Cardiac muscle cell (in vitro differentiated cells and primary cell): ENCODE results near the gene SEC24C. TPM values are rescaled to one million over a fixed set of nuclear protein-coding genes. Genes with fewer than 3 reads are reported as not detected.
A peak's percentile ranks its signal among the peaks of the same experiment; 100 is the strongest.

ENCODE experiments used
- DNase-seq, 2 donors: peaks; one replicate each; pipeline versions ENCODE4 v3.0.0 to v3.0.0-alpha.2; 2010 to 2017; ENCODE audit warnings: low read depth in 1 of 2, low spot score in 1 of 2
- H3K27ac ChIP-seq: fragments of 200-600 bp; sonication (generic); 2 replicates; pipeline ENCODE4 v1.5.1; 2016
- H3K27me3 ChIP-seq: fragments of 200-600 bp; sonication (generic); 2 replicates; pipeline ENCODE4 v1.6.0; 2016; ENCODE audit warnings: control low read depth
- H3K36me3 ChIP-seq: fragments of 200-600 bp; sonication (generic); 2 replicates; pipeline ENCODE4 v1.5.1; 2016; ENCODE audit warnings: control low read depth
- H3K4me1 ChIP-seq: fragments of 200-600 bp; sonication (generic); 2 replicates; pipeline ENCODE4 v1.8.1; 2017; ENCODE audit warnings: low read depth, mild to moderate bottlenecking, mixed run types
- H3K4me3 ChIP-seq: fragments of 200-600 bp; sonication (generic); 2 replicates; pipeline ENCODE4 v1.5.1; 2016; ENCODE audit warnings: mild to moderate bottlenecking
- H3K9me3 ChIP-seq: fragments of 200-600 bp; sonication (generic); 2 replicates; pipeline ENCODE4 v1.5.1; 2017; ENCODE audit warnings: low read depth, mild to moderate bottlenecking, control low read depth
- polyA plus RNA-seq: library from polyadenylated mRNA; unstranded; fragments of >200 nt; fragmentation: Nextera tagmentation; extraction: Ambion mirVana; gene quantifications from 2 replicates; pipeline ENCODE4 v1.2.1, GENCODE V29; 2016
- total RNA-seq: library from RNA; depleted of rRNA; stranded (reverse); fragments of >200 nt; gene quantifications from 2 replicates; pipeline ENCODE4 v1.2.3, GENCODE V29; 2016
- TF ChIP-seq, protein P1 (sequence below): IDR thresholded peaks from 2 replicates; pipeline ENCODE4 v1.5.1; 2012; ENCODE audit warnings: low read depth, mild to moderate bottlenecking, low read length

The SEC24C gene
- total and polyA plus RNA-seq, 2 experiments from 2014 or later = 65.2 to 68.7 TPM

DNA sequence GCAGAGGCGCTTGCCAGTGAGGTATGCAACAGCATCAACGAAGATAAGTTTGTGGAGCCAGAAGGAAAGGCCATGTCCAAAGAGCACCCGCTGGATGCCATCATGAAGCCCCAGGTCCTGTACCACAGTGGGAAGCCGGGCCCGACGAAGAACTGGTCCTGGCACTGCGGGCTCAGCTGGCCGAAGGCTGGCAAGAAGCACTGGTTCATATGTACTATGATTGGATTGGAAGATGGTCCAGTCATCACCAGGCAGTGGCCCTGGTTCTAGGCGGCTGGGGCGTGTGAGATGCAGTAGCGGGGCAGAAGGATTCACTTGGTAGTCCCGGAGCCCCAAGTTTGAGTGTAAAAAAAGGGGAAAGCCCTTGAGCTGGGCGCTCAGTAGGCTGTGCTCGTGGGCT lies 63.3 kb downstream of the SEC24C start:
- DNase-seq = no peak
- peaks cover 33% of the 10 kb centered on the region for H3K36me3 ChIP-seq
- no peaks in the 10 kb centered on the region for H3K4me1 ChIP-seq

DNA sequence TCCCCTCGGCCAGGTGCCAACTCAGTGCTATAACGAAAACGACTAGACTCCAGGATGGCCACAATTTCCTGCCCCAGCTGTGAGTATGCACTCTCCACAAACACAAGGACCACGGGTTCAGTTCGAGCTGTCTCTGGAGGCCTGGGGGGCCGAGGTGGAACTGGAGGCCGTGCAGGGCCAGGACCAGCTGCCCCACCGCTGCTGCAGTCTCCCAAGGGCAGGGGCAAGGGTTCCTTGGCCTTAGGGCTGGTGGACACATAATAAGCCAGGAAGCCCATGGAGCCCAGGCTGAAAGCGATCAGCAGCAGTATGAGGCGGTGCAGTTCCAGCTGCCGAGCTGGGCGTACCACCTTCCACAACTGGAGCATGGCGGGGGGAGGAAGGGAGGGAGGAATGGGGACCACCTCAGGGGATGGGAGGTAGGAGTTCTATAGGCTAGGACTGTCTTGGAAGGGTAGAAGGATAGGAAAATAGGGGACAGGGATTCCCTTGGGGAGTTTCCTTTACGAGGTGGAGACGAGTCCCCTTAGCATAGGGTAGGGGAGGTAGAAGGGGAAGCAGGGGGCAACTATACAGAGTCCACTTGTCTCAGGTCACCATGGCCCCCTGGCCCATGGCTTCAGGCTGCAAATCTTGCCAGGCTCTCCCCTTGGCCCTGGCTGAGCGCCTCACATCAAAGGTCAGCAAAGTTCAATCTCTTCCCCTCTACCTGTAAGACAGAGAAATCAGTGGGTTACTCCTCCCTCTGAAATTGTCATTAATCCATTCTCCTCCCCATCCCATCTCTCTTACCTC lies 64.0 kb downstream of the SEC24C start:
- Histone ChIP-seq H3K27ac (no peak overlapping the region), H3K27me3 (no peaks in the 10 kb centered on the region), H3K36me3 (peaks cover 25% of the 10 kb centered on the region), H3K4me3 (no peak overlapping the region), H3K4me1 (no peaks in the 10 kb centered on the region), H3K9me3 (no peaks in the 10 kb centered on the region)
- DNase-seq = no peak
- TF ChIP-seq, protein P1, sequence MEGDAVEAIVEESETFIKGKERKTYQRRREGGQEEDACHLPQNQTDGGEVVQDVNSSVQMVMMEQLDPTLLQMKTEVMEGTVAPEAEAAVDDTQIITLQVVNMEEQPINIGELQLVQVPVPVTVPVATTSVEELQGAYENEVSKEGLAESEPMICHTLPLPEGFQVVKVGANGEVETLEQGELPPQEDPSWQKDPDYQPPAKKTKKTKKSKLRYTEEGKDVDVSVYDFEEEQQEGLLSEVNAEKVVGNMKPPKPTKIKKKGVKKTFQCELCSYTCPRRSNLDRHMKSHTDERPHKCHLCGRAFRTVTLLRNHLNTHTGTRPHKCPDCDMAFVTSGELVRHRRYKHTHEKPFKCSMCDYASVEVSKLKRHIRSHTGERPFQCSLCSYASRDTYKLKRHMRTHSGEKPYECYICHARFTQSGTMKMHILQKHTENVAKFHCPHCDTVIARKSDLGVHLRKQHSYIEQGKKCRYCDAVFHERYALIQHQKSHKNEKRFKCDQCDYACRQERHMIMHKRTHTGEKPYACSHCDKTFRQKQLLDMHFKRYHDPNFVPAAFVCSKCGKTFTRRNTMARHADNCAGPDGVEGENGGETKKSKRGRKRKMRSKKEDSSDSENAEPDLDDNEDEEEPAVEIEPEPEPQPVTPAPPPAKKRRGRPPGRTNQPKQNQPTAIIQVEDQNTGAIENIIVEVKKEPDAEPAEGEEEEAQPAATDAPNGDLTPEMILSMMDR = no peak

More for the DNA sequence above, 63.3 kb downstream of the SEC24C start:
- H3K27me3 ChIP-seq = no peaks in the 10 kb centered on the region
- TF ChIP-seq, protein P1 = no peak
- no peak overlapping the region for H3K4me3 ChIP-seq
- no peaks in the 10 kb centered on the region for H3K9me3 ChIP-seq
- H3K27ac ChIP-seq = no peak overlapping the region

DNA sequence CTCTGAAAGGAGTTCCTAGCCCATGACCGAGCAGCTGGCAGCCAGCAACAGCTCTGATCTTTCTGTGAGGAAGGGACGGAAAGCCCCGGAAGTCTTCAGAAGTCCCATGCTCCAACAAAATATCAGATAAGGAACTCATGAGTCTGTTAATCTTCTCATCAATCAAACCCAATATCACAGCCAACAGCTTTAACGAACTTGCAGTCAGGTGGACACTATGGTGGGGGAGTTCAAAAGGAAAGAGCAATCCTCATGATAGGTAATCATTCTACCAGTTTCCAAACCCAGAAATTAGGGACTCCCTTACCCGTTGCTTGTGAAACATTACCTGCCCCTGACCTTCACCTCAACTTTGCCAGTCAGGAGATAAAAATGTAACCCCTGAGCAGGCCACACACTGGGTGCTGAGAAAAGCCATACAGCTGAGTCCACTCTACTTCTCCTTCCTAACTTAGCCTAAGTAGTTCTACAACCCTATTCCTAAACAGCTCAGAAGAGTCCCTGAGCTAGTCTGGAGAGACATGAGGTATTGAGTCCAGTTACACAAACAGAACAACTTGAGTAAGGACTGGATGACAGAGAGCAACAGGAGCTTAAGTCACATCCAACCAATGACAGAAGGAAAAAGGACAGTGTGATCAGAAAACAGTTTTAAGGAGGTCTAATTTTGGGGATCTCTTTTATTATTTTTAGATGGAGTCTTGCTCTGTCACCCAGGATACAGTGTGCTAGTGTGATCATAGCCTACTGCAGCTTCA lies 65.1 kb downstream of the SEC24C start:
- H3K9me3 ChIP-seq = no peaks in the 10 kb centered on the region
- no peaks in the 10 kb centered on the region for H3K27me3 ChIP-seq
- peaks cover 20% of the 10 kb centered on the region for H3K36me3 ChIP-seq
- no peak for DNase-seq
- no peaks in the 10 kb centered on the region for H3K4me1 ChIP-seq
- no peak overlapping the region for H3K4me3 ChIP-seq
- no peak overlapping the region for H3K27ac ChIP-seq
- TF ChIP-seq, protein P1 = no peak

DNA sequence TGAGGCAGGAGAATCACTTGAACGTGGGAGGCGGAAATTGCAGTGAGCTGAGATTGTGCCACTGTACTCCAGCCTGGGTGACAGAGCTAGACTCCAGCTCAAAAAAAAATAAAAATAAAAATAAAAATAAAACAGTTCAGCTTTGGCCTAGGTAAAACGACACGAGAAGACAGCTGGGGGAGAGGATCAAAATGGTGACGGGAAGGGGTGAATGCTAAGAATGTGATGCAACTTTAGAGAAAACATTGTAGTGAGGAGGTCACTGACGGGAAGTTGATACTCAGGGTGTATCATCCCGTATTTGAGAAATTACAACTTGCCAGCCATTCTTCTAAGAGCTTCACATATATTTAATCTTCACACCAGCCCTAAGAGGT lies 66.2 kb downstream of the SEC24C start:
- H3K27me3 ChIP-seq = no peaks in the 10 kb centered on the region
- no peaks in the 10 kb centered on the region for H3K9me3 ChIP-seq
- H3K4me1 ChIP-seq = no peaks in the 10 kb centered on the region
- DNase-seq = peak in 1 of 2 donors; percentile 36
- no peak overlapping the region for H3K27ac ChIP-seq
- H3K4me3 ChIP-seq = peak overlapping the region; percentile 70
- peaks cover 15% of the 10 kb centered on the region for H3K36me3 ChIP-seq
- TF ChIP-seq, protein P1 = no peak

DNA sequence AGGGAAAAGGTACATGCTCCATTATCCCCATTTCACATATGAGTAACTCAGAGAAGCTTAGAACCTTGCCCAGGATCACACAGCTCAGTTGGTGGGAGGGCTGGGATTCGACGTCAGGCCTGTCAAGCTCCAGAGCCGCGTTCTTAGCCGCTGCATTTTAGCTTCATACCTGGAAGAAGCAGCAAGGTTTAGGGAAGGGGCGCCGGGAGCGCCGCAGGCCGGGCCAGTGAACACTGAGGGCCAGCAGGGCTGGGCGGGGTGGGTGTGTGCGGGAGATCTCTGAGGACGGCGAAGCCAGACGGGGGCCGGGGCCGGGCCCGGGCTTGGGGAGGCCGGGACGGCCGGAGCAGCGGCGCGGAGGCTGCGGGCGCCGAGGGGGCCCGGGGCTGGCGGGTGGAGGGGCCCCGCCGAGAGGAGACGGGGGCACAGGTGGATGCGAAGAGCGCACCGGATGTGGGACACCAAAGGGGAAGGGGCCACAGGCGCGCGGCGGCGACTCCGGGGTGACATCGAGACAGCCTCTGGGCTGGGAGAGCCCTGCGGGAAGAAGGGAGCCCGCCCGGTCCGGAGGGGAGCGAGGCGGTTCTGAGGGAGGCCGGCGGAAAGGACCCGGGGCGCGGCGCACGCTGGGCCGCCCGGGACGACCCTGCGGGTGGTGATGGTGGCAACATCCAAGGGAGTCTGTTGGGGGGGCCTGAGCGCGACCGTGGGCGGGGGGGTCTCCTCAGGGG lies 66.7 kb downstream of the SEC24C start:
- H3K4me1 ChIP-seq = no peaks in the 10 kb centered on the region
- peaks cover 9% of the 10 kb centered on the region for H3K36me3 ChIP-seq
- H3K27me3 ChIP-seq = no peaks in the 10 kb centered on the region
- peak; percentile 28 to 30 for DNase-seq
- peak overlapping the region; percentile 98 for H3K27ac ChIP-seq
- no peaks in the 10 kb centered on the region for H3K9me3 ChIP-seq
- H3K4me3 ChIP-seq = peak overlapping the region; percentile 70
- TF ChIP-seq, protein P1 = no peak
